ENCODE measurements around the gene KLHL35.

DNA sequence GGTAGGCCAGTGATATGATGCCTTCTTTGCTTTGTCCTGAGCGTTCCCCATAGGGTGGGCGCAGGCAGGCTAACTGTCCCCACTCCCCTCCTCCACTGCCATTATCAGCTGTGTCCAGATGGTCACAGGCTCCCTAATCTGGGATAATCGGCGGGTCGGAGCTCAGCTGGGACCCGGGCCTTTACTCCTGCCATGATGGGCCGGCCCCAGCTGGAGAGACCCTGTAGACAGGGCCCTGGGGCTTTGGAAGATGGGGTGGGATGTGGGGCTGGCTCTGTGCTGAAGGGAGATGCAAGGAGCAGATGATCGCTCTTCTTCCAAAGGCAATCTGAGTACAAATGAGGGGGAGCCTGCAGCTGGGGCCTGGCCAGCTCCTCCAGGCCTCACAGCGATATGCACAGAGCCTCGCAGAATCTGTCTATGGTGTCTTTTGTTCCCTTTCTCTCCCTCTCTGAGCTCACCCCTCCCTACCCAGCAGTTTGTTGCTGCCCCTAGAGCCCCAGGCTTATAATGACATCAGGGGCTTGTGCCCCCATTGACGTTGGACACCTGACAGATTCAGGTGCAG, 11.9 kb downstream of the KLHL35 start:
- TF ChIP-seq, protein P1, sequence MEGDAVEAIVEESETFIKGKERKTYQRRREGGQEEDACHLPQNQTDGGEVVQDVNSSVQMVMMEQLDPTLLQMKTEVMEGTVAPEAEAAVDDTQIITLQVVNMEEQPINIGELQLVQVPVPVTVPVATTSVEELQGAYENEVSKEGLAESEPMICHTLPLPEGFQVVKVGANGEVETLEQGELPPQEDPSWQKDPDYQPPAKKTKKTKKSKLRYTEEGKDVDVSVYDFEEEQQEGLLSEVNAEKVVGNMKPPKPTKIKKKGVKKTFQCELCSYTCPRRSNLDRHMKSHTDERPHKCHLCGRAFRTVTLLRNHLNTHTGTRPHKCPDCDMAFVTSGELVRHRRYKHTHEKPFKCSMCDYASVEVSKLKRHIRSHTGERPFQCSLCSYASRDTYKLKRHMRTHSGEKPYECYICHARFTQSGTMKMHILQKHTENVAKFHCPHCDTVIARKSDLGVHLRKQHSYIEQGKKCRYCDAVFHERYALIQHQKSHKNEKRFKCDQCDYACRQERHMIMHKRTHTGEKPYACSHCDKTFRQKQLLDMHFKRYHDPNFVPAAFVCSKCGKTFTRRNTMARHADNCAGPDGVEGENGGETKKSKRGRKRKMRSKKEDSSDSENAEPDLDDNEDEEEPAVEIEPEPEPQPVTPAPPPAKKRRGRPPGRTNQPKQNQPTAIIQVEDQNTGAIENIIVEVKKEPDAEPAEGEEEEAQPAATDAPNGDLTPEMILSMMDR (IDR thresholded peaks at IDR 0.05), result no peak
- no peak for TF ChIP-seq POLR2A (IDR thresholded peaks at IDR 0.05)

Data from uterus (tissue), 2 donors.